GM23248 (cell line): ENCODE measurements around the gene OPHN1. TPM values are rescaled to one million over a fixed set of nuclear protein-coding genes. Genes with fewer than 3 reads are reported as not detected.

ENCODE experiments used
- DNase-seq: peaks from one replicate; pipeline ENCODE4 v3.0.0-alpha.2; 2015
- H2AFZ ChIP-seq: fragments of 200-600 bp; sonication (generic); 2 replicates; pipeline ENCODE4 v1.6.1; 2016; ENCODE audit warnings: antibody characterized with exemption
- H3F3A ChIP-seq: fragments of 200-600 bp; sonication (generic); 2 replicates; pipeline ENCODE4 v1.6.1; 2016; ENCODE audit warnings: mild to moderate bottlenecking, antibody characterized with exemption, mixed run types; ENCODE audit not compliant: insufficient read depth
- H3K27ac ChIP-seq: fragments of 200-600 bp; sonication (generic); 2 replicates; pipeline ENCODE4 v1.5.1; 2016; ENCODE audit warnings: mild to moderate bottlenecking
- H3K27me3 ChIP-seq: fragments of 200-600 bp; sonication (generic); replicated peaks from 2 replicates; pipeline ENCODE4 v1.6.1; 2016; ENCODE audit warnings: mild to moderate bottlenecking; ENCODE audit not compliant: insufficient read depth
- H3K36me3 ChIP-seq: fragments of 200-600 bp; sonication (generic); 2 replicates; pipeline ENCODE4 v1.6.1; 2016; ENCODE audit warnings: low read depth, mild to moderate bottlenecking
- H3K4me1 ChIP-seq: fragments of 200-600 bp; sonication (generic); 2 replicates; pipeline ENCODE4 v1.6.1; 2016; ENCODE audit warnings: mild to moderate bottlenecking; ENCODE audit not compliant: insufficient read depth
- H3K4me2 ChIP-seq: fragments of 200-600 bp; sonication (generic); one replicate; pipeline ENCODE4 v1.6.1; 2016; ENCODE audit warnings: mild to moderate bottlenecking; ENCODE audit not compliant: unreplicated experiment
- H3K4me3 ChIP-seq: fragments of 200-600 bp; sonication (generic); 2 replicates; pipeline ENCODE4 v1.5.1; 2016; ENCODE audit warnings: mild to moderate bottlenecking
- H3K79me2 ChIP-seq: fragments of 200-600 bp; sonication (generic); 2 replicates; pipeline ENCODE4 v1.6.1; 2016; ENCODE audit warnings: mild to moderate bottlenecking; ENCODE audit not compliant: insufficient read depth
- H3K9ac ChIP-seq: fragments of 200-600 bp; sonication (generic); 2 replicates; pipeline ENCODE4 v1.6.1; 2016; ENCODE audit warnings: mild to moderate bottlenecking
- H3K9me2 ChIP-seq: fragments of 200-600 bp; sonication (generic); 2 replicates; pipeline ENCODE4 v1.6.1; 2016; ENCODE audit warnings: mixed run types, mild to moderate bottlenecking, moderate library complexity; ENCODE audit not compliant: insufficient read depth
- H3K9me3 ChIP-seq: fragments of 200-600 bp; sonication (generic); one replicate; pipeline ENCODE4 v1.6.1; 2017; ENCODE audit warnings: low read depth
- H4K20me1 ChIP-seq: fragments of 200-600 bp; sonication (generic); 2 replicates; pipeline ENCODE4 v1.6.0; 2016; ENCODE audit not compliant: insufficient read depth
- EZH2 ChIP-seq: fragments of 200-600 bp; sonication (generic); IDR thresholded peaks from 2 replicates; pipeline ENCODE4 v1.6.1; 2018; ENCODE audit warnings: antibody characterized with exemption, mild to moderate bottlenecking; ENCODE audit not compliant: insufficient read depth, poor library complexity, severe bottlenecking
- EZH2phosphoT487 ChIP-seq: fragments of 200-600 bp; sonication (generic); IDR thresholded peaks from 2 replicates; pipeline ENCODE4 v1.6.1; 2018; ENCODE audit warnings: antibody characterized with exemption, moderate library complexity, mild to moderate bottlenecking, low read depth; ENCODE audit not compliant: insufficient read depth
- WGBS, 2 experiments: methylation state at CpG; one replicate each; pipeline ENCODE4 v1.1.6; 2015 to 2017; ENCODE audit warnings: low lambda C conversion rate in 2 of 2, low coverage in 1 of 2; ENCODE audit errors: missing lambda C conversion rate in 2 of 2; 5-methylcytosine and 5-hydroxymethylcytosine counted together
- in situ Hi-C: fragments of 300-500 bp; cut with MboI; formaldehyde crosslinking; loops from 2 replicates; pipeline ENCODE4 v1.15.0; 2020
- polyA plus RNA-seq: library from polyadenylated mRNA; unstranded; fragments of >200 nt; fragmentation: Nextera tagmentation; extraction: Ambion mirVana; gene quantifications from 2 replicates; pipeline ENCODE4 v1.2.1, GENCODE V29; 2016
- total RNA-seq: library from RNA; depleted of rRNA; stranded (reverse); fragments of >200 nt; shearing (Covaris generic); gene quantifications from 2 replicates; pipeline ENCODE4 v1.2.3, GENCODE V29; 2014

Gene OPHN1
- total and polyA plus RNA-seq, 2 experiments from 2014 or later: 4.3 to 4.5 TPM

DNA sequence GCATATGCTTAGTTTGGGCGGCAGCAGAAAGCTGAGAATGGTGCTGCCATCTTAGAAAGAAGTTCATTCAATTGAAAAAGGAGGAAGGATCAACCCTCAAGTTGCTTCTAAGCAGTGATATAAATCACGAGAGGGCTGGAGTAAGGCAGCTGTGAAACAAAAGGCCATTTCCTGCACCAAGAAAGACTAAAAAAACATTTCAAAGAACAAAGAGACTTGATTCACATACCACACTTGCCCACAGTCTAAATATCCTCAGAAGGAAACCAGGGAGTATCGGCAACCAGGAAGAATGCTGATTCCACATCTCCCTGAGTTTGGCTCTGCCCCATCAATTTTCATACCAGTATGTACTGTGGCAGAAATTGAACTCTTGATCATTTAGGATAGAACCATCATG lies 240.1 kb downstream of the OPHN1 start:
- H2AFZ ChIP-seq: no peak overlapping the region
- H4K20me1 ChIP-seq: no peaks in the 10 kb centered on the region
- H3K4me1 ChIP-seq: no peaks in the 10 kb centered on the region
- 78 to 81% methylated on average over 3 of the region's 3 CpGs for WGBS, 2 experiments
- H3K79me2 ChIP-seq: no peaks in the 10 kb centered on the region
- TF ChIP-seq EZH2: no peak
- no peak for TF ChIP-seq EZH2phosphoT487
- H3K36me3 ChIP-seq: no peaks in the 10 kb centered on the region
- H3F3A ChIP-seq: no peaks in the 10 kb centered on the region
- no peak for DNase-seq
- no peaks in the 10 kb centered on the region for H3K27me3 ChIP-seq
- H3K27ac ChIP-seq: no peak overlapping the region
- no peak overlapping the region for H3K9ac ChIP-seq
- no peak overlapping the region for H3K4me2 ChIP-seq
- no peaks in the 10 kb centered on the region for H3K9me2 ChIP-seq
- in situ Hi-C loops: loop anchor here (10.0 to 25.0 kb wide), 2 partner anchors 272 to 519 kb away; no protein-coding TSS in a partner anchor
- H3K4me3 ChIP-seq: no peak overlapping the region
- H3K9me3 ChIP-seq: no peaks in the 10 kb centered on the region

DNA sequence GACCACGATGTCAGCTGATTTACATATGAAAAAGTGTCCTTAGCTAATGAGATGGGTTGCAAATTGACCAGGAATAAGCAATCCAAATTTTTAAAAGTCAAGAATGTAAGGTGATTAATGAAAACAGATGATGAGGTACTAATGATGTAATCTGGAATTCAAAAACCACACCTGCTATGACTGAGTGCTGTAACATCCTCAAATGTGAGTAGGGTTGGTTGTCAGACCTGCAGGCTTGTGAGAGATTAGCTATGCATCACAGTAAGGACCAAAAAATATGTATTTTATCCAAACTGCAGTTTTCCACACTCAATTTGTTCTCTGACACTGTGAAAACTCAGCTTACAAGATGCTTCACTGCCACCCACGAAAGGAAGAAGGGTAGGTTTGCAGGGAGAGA lies 242.5 kb downstream of the OPHN1 start:
- TF ChIP-seq EZH2phosphoT487 (no peak), EZH2 (no peak)
- no peaks in the 10 kb centered on the region for H3K79me2 ChIP-seq
- H3K27ac ChIP-seq: no peak overlapping the region
- no peaks in the 10 kb centered on the region for H3K9me2 ChIP-seq
- no peaks in the 10 kb centered on the region for H3K36me3 ChIP-seq
- in situ Hi-C loops: loop anchor here (10.0 to 25.0 kb wide), 2 partner anchors 274 to 522 kb away; no protein-coding TSS in a partner anchor
- peaks cover 11% of the 10 kb centered on the region; the same call in 1 of the 2 replicates for H3K4me1 ChIP-seq
- no peaks in the 10 kb centered on the region for H3F3A ChIP-seq
- H3K9me3 ChIP-seq: no peaks in the 10 kb centered on the region
- H3K9ac ChIP-seq: no peak overlapping the region
- no peaks in the 10 kb centered on the region for H4K20me1 ChIP-seq
- H3K4me3 ChIP-seq: no peak overlapping the region
- no peak overlapping the region for H3K4me2 ChIP-seq
- no peaks in the 10 kb centered on the region for H3K27me3 ChIP-seq
- no peak for DNase-seq
- H2AFZ ChIP-seq: no peak overlapping the region
- WGBS, 2 experiments: 98 to 100% methylated on average over 2 of the region's 2 CpGs

DNA sequence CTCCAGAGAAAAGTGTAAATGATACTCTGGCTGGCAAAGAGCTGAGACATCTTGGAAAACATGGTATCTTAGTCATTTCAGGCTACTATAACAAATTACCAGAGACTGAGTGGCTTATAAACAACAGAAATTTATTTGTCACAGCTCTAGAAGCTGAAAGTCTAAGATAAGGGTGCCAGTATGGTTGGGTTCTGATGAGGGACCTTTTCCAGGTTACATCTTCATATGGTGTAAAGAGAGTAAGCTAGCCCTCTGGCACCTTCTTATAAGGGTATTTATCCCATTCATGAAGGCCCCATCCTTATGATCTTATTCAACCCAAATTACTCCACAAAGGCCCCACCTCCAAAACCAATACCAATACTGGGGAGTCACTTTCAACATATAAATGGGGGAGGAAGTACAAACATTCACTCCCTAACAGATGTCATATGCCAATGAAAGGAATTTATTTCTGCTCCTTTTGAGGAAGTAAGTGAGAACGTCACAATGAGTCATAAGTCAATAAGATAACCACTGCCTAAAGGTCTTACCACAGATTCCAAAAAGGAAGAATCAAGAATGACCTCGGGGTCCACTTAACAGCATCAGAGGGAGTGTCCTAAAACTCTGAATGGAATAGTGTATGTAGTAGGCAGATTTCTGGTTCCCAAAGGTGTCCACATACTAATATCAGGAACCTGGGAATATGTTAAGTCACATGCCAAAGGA lies 246.6 kb downstream of the OPHN1 start:
- no peaks in the 10 kb centered on the region for H3F3A ChIP-seq
- H3K9ac ChIP-seq: no peak overlapping the region
- in situ Hi-C loops: loop anchor here (25.0 kb wide), 1 partner anchor 526 kb away; no protein-coding TSS in a partner anchor
- no peak overlapping the region for H3K4me2 ChIP-seq
- H3K4me1 ChIP-seq: peaks cover 17% of the 10 kb centered on the region; the same call in 1 of the 2 replicates
- no peak overlapping the region for H3K27ac ChIP-seq
- 26 to 28% methylated on average over 2 of the region's 2 CpGs for WGBS, 2 experiments
- TF ChIP-seq EZH2phosphoT487 (no peak), EZH2 (no peak)
- no peak overlapping the region for H2AFZ ChIP-seq
- peak; percentile 30 for DNase-seq
- no peaks in the 10 kb centered on the region for H3K9me3 ChIP-seq
- no peaks in the 10 kb centered on the region for H4K20me1 ChIP-seq
- no peak overlapping the region for H3K4me3 ChIP-seq
- no peaks in the 10 kb centered on the region for H3K9me2 ChIP-seq
- H3K27me3 ChIP-seq: no peaks in the 10 kb centered on the region
- no peaks in the 10 kb centered on the region for H3K36me3 ChIP-seq
- H3K79me2 ChIP-seq: no peaks in the 10 kb centered on the region

DNA sequence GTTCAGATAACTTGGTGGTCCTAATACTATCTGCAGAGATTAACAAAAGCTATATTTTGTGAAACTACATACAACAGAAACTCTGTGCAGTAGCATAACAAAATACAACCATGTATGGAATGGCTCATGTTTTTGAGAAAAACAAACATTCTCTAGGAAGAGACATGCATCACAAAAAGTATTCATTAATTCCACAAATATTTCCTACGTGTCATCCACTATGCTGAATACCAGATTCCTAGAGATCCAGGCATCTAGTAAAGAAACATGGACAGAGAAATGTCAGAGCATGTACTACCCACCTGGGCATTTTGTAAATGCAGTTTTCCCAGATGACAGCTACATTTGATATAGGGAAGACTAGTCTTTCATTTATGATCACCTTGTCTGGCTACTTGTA lies 248.1 kb downstream of the OPHN1 start:
- Histone ChIP-seq H3K36me3 (no peaks in the 10 kb centered on the region), H4K20me1 (no peaks in the 10 kb centered on the region), H3K4me1 (peaks cover 17% of the 10 kb centered on the region; the same call in 1 of the 2 replicates), H3K27ac (no peak overlapping the region), H3K79me2 (no peaks in the 10 kb centered on the region), H3K9me2 (no peaks in the 10 kb centered on the region), H3K9ac (no peak overlapping the region), H3K4me2 (no peak overlapping the region), H3K27me3 (no peaks in the 10 kb centered on the region), H3K4me3 (no peak overlapping the region), H3F3A (no peaks in the 10 kb centered on the region), H3K9me3 (no peaks in the 10 kb centered on the region), H2AFZ (no peak overlapping the region)
- peak; percentile 9 for DNase-seq
- TF ChIP-seq EZH2 (no peak), EZH2phosphoT487 (no peak)
- 25 to 44% methylated on average over 1 of the region's 1 CpG for WGBS, 2 experiments
- in situ Hi-C loops: loop anchor here (25.0 kb wide), 1 partner anchor 527 kb away; no protein-coding TSS in a partner anchor
